WTC11 (cell line): ENCODE data around the gene TCOF1. TPM values are rescaled to one million over a fixed set of nuclear protein-coding genes. Genes with fewer than 3 reads are reported as not detected.

Experiments
- ATAC-seq: fragments of 200-7000 bp; cut with Tn5 transposase; 2 replicates; pipeline ENCODE4 v1.10.0; 2021; ENCODE audit warnings: mild to moderate bottlenecking, moderate library complexity
- CTCF ChIA-PET: fragments of 300-600 bp; sonication (Branson Sonifier 250); formaldehyde crosslinking; loops from one replicate; lab custom pipeline; 2021; ENCODE audit warnings: antibody characterized with exemption; lab: Charles Lee
- POLR2A ChIA-PET: fragments of 350-600 bp; sonication (Branson Sonifier 250); formaldehyde crosslinking; loops from one replicate; lab custom pipeline; 2021; ENCODE audit warnings: antibody characterized with exemption; lab: Charles Lee
- DNase-seq: peaks from one replicate; pipeline ENCODE4 v3.0.0; 2021; ENCODE audit warnings: low spot score
- H3K27ac Mint-ChIP-seq: 2 replicates; pipeline ENCODE4 v1.8.0; 2021; ENCODE audit warnings: mixed read lengths
- H3K27me3 Mint-ChIP-seq: 2 replicates; pipeline ENCODE4 v1.8.0; 2021; ENCODE audit warnings: low read depth, mild to moderate bottlenecking, moderate library complexity, mixed read lengths
- H3K36me3 Mint-ChIP-seq: 2 replicates; pipeline ENCODE4 v1.8.0; 2021; ENCODE audit warnings: mixed read lengths
- H3K4me1 Mint-ChIP-seq: 2 replicates; pipeline ENCODE4 v1.8.0; 2022; ENCODE audit warnings: mixed read lengths
- H3K4me3 Mint-ChIP-seq: 2 replicates; pipeline ENCODE4 v1.8.0; 2021; ENCODE audit warnings: mild to moderate bottlenecking, moderate library complexity, mixed read lengths
- H3K9me3 Mint-ChIP-seq: 2 replicates; pipeline ENCODE4 v1.8.0; 2021; ENCODE audit warnings: mixed read lengths
- IRF2 ChIP-seq: sonication (generic); formaldehyde crosslinking; IDR thresholded peaks from 2 replicates; pipeline ENCODE4 v1.8.0; 2022; ENCODE audit warnings: low read depth, missing genetic modification reagents, borderline replicate concordance
- JUN ChIP-seq: sonication (generic); formaldehyde crosslinking; IDR thresholded peaks from 2 replicates; pipeline ENCODE4 v1.8.0; 2023; ENCODE audit warnings: mild to moderate bottlenecking, missing genetic modification reagents
- NFE2L1 ChIP-seq: sonication (generic); formaldehyde crosslinking; IDR thresholded peaks from 2 replicates; pipeline ENCODE4 v1.8.1; 2023; ENCODE audit warnings: missing genetic modification reagents
- RELA ChIP-seq: sonication (generic); formaldehyde crosslinking; IDR thresholded peaks from 2 replicates; pipeline ENCODE4 v1.8.1; 2022; ENCODE audit warnings: missing genetic modification reagents, mild to moderate bottlenecking, borderline replicate concordance
- RORB ChIP-seq: fragments of 250-450 bp; sonication (Bioruptor Pico); IDR thresholded peaks from 2 replicates; pipeline ENCODE4 v1.9.0; 2021; ENCODE audit warnings: mild to moderate bottlenecking
- ZNF138 ChIP-seq: sonication (generic); formaldehyde crosslinking; conservative IDR thresholded peaks from 2 replicates; pipeline ENCODE4 v1.8.1; 2022; ENCODE audit warnings: mild to moderate bottlenecking, moderate library complexity, missing genetic modification reagents
- ZNF317 ChIP-seq: sonication (generic); formaldehyde crosslinking; IDR thresholded peaks from 2 replicates; pipeline ENCODE4 v1.8.1; 2023; ENCODE audit warnings: low read depth, mild to moderate bottlenecking, moderate library complexity, missing genetic modification reagents, borderline replicate concordance
- ZNF396 ChIP-seq: fragments of 250-450 bp; sonication (Bioruptor Pico); IDR thresholded peaks from 2 replicates; pipeline ENCODE4 v1.8.0; 2021; ENCODE audit warnings: mild to moderate bottlenecking, moderate library complexity, borderline replicate concordance
- total RNA-seq: library from RNA; stranded (reverse); gene quantifications from 3 replicates; pipeline ENCODE4 v1.2.3, GENCODE V29; 2021
- TF ChIP-seq, protein P1 (sequence below): sonication (generic); formaldehyde crosslinking; IDR thresholded peaks from 2 replicates; pipeline ENCODE4 v1.8.1; 2023; ENCODE audit warnings: mild to moderate bottlenecking, missing genetic modification reagents, moderate library complexity
- TF ChIP-seq, protein P2 (sequence below): fragments of 200-600 bp; IDR thresholded peaks from 2 replicates; pipeline ENCODE4 v1.8.0; 2022; ENCODE audit warnings: antibody characterized with exemption
- TF ChIP-seq, protein P3 (sequence below): fragments of 250-450 bp; sonication (Bioruptor Pico); IDR thresholded peaks from 2 replicates; pipeline ENCODE4 v2.1.2; 2022; ENCODE audit warnings: mild to moderate bottlenecking, moderate library complexity
- TF ChIP-seq, protein P4 (sequence below): sonication (generic); formaldehyde crosslinking; IDR thresholded peaks from 2 replicates; pipeline ENCODE4 v1.8.0; 2023; ENCODE audit warnings: missing genetic modification reagents, mild to moderate bottlenecking, borderline replicate concordance
- TF ChIP-seq, protein P5 (sequence below): sonication (generic); formaldehyde crosslinking; IDR thresholded peaks from 2 replicates; pipeline ENCODE4 v1.8.0; 2023; ENCODE audit warnings: mild to moderate bottlenecking, missing genetic modification reagents
- TF ChIP-seq, protein P6 (sequence below): sonication (generic); formaldehyde crosslinking; IDR thresholded peaks from 2 replicates; pipeline ENCODE4 v1.8.1; 2023; ENCODE audit warnings: mild to moderate bottlenecking, missing genetic modification reagents
- TF ChIP-seq, protein P7 (sequence below): sonication (generic); formaldehyde crosslinking; IDR thresholded peaks from 2 replicates; pipeline ENCODE4 v1.8.0; 2022; ENCODE audit warnings: mild to moderate bottlenecking, missing genetic modification reagents
- TF ChIP-seq, protein P8 (sequence below): sonication (generic); formaldehyde crosslinking; IDR thresholded peaks from 2 replicates; pipeline ENCODE4 v1.8.1; 2022; ENCODE audit warnings: low read depth, missing genetic modification reagents, borderline replicate concordance
- TF ChIP-seq, protein P9 (sequence below): fragments of 250-450 bp; sonication (Bioruptor Pico); IDR thresholded peaks from 2 replicates; pipeline ENCODE4 v1.8.0; 2021; ENCODE audit warnings: mild to moderate bottlenecking

TCOF1 gene
- total RNA-seq, 1 experiment from 2014 or later, result 174 TPM

DNA sequence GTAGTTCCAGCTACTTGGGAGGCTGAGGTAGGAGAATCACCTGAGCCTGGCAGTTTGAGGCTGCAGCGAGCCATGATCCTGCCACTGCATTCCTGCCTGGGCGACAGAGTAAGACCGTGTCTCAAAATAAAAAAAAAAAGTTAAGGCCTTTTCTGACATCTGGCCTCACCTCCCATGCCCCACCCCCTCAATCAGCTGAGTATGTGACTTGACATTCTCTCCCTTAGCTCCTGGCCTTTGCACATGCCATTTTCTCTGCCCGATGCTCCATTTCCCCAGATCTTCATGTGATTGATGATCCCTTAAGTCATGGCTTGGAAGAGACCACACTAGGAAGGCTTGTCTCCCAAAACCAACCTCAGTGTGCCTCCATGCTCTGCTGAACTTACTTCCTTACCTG lies 17.7 kb upstream of the TCOF1 start (continued):
- TF ChIP-seq, protein P1, sequence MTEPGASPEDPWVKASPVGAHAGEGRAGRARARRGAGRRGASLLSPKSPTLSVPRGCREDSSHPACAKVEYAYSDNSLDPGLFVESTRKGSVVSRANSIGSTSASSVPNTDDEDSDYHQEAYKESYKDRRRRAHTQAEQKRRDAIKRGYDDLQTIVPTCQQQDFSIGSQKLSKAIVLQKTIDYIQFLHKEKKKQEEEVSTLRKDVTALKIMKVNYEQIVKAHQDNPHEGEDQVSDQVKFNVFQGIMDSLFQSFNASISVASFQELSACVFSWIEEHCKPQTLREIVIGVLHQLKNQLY (CRISPR knock-in tag), result no peak
- TF ChIP-seq, protein P2, sequence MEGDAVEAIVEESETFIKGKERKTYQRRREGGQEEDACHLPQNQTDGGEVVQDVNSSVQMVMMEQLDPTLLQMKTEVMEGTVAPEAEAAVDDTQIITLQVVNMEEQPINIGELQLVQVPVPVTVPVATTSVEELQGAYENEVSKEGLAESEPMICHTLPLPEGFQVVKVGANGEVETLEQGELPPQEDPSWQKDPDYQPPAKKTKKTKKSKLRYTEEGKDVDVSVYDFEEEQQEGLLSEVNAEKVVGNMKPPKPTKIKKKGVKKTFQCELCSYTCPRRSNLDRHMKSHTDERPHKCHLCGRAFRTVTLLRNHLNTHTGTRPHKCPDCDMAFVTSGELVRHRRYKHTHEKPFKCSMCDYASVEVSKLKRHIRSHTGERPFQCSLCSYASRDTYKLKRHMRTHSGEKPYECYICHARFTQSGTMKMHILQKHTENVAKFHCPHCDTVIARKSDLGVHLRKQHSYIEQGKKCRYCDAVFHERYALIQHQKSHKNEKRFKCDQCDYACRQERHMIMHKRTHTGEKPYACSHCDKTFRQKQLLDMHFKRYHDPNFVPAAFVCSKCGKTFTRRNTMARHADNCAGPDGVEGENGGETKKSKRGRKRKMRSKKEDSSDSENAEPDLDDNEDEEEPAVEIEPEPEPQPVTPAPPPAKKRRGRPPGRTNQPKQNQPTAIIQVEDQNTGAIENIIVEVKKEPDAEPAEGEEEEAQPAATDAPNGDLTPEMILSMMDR, result no peak
- TF ChIP-seq, protein P3, sequence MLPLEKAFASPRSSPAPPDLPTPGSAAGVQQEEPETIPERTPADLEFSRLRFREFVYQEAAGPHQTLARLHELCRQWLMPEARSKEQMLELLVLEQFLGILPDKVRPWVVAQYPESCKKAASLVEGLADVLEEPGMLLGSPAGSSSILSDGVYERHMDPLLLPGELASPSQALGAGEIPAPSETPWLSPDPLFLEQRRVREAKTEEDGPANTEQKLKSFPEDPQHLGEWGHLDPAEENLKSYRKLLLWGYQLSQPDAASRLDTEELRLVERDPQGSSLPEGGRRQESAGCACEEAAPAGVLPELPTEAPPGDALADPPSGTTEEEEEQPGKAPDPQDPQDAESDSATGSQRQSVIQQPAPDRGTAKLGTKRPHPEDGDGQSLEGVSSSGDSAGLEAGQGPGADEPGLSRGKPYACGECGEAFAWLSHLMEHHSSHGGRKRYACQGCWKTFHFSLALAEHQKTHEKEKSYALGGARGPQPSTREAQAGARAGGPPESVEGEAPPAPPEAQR (CRISPR knock-in tag), result no peak

DNA sequence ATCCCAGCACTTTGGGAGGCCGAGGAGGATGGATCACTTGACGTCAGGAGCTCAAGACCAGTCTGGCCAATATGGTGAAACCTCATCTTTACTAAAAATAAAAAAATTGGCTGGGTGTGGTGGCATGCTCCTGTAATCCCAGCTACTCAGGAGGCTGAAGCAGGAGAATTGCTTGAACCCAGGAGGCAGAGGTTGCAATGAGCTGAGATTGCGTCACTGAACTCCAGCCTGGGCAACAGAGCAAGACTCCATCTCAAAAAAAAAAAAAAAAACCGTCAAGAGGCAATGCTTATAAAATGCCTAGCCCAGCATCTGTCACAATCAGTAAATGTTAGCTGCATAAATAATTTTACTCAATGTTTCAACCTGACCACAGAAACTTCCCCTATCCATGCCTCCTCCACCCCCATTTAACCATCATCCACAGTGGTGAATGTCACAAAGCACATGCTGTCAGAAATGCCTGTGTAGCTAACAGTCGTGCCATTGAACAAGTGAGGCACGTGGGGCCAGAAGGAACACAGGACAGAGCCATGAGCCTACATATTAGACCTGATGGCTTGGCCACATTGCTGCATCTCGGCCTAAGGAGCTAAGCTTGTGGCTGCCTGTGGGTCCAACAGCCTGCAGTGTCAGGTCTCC lies 16.8 kb upstream of the TCOF1 start:
- TF ChIP-seq, protein P4, sequence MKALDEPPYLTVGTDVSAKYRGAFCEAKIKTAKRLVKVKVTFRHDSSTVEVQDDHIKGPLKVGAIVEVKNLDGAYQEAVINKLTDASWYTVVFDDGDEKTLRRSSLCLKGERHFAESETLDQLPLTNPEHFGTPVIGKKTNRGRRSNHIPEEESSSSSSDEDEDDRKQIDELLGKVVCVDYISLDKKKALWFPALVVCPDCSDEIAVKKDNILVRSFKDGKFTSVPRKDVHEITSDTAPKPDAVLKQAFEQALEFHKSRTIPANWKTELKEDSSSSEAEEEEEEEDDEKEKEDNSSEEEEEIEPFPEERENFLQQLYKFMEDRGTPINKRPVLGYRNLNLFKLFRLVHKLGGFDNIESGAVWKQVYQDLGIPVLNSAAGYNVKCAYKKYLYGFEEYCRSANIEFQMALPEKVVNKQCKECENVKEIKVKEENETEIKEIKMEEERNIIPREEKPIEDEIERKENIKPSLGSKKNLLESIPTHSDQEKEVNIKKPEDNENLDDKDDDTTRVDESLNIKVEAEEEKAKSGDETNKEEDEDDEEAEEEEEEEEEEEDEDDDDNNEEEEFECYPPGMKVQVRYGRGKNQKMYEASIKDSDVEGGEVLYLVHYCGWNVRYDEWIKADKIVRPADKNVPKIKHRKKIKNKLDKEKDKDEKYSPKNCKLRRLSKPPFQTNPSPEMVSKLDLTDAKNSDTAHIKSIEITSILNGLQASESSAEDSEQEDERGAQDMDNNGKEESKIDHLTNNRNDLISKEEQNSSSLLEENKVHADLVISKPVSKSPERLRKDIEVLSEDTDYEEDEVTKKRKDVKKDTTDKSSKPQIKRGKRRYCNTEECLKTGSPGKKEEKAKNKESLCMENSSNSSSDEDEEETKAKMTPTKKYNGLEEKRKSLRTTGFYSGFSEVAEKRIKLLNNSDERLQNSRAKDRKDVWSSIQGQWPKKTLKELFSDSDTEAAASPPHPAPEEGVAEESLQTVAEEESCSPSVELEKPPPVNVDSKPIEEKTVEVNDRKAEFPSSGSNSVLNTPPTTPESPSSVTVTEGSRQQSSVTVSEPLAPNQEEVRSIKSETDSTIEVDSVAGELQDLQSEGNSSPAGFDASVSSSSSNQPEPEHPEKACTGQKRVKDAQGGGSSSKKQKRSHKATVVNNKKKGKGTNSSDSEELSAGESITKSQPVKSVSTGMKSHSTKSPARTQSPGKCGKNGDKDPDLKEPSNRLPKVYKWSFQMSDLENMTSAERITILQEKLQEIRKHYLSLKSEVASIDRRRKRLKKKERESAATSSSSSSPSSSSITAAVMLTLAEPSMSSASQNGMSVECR (CRISPR knock-in tag), result no peak
- TF ChIP-seq, protein P5, sequence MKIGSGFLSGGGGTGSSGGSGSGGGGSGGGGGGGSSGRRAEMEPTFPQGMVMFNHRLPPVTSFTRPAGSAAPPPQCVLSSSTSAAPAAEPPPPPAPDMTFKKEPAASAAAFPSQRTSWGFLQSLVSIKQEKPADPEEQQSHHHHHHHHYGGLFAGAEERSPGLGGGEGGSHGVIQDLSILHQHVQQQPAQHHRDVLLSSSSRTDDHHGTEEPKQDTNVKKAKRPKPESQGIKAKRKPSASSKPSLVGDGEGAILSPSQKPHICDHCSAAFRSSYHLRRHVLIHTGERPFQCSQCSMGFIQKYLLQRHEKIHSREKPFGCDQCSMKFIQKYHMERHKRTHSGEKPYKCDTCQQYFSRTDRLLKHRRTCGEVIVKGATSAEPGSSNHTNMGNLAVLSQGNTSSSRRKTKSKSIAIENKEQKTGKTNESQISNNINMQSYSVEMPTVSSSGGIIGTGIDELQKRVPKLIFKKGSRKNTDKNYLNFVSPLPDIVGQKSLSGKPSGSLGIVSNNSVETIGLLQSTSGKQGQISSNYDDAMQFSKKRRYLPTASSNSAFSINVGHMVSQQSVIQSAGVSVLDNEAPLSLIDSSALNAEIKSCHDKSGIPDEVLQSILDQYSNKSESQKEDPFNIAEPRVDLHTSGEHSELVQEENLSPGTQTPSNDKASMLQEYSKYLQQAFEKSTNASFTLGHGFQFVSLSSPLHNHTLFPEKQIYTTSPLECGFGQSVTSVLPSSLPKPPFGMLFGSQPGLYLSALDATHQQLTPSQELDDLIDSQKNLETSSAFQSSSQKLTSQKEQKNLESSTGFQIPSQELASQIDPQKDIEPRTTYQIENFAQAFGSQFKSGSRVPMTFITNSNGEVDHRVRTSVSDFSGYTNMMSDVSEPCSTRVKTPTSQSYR (CRISPR knock-in tag), result no peak
- TF ChIP-seq, protein P6, sequence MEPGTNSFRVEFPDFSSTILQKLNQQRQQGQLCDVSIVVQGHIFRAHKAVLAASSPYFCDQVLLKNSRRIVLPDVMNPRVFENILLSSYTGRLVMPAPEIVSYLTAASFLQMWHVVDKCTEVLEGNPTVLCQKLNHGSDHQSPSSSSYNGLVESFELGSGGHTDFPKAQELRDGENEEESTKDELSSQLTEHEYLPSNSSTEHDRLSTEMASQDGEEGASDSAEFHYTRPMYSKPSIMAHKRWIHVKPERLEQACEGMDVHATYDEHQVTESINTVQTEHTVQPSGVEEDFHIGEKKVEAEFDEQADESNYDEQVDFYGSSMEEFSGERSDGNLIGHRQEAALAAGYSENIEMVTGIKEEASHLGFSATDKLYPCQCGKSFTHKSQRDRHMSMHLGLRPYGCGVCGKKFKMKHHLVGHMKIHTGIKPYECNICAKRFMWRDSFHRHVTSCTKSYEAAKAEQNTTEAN (CRISPR knock-in tag), result no peak
- TF ChIP-seq IRF2 (CRISPR knock-in tag) (no peak), ZNF317 (no peak), RORB (CRISPR knock-in tag) (no peak), RELA (CRISPR knock-in tag) (no peak), ZNF138 (CRISPR knock-in tag) (no peak), ZNF396 (no peak), NFE2L1 (CRISPR knock-in tag) (no peak), JUN (CRISPR knock-in tag) (no peak)
- TF ChIP-seq, protein P7, sequence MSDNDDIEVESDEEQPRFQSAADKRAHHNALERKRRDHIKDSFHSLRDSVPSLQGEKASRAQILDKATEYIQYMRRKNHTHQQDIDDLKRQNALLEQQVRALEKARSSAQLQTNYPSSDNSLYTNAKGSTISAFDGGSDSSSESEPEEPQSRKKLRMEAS (CRISPR knock-in tag), result no peak
- TF ChIP-seq, protein P8, sequence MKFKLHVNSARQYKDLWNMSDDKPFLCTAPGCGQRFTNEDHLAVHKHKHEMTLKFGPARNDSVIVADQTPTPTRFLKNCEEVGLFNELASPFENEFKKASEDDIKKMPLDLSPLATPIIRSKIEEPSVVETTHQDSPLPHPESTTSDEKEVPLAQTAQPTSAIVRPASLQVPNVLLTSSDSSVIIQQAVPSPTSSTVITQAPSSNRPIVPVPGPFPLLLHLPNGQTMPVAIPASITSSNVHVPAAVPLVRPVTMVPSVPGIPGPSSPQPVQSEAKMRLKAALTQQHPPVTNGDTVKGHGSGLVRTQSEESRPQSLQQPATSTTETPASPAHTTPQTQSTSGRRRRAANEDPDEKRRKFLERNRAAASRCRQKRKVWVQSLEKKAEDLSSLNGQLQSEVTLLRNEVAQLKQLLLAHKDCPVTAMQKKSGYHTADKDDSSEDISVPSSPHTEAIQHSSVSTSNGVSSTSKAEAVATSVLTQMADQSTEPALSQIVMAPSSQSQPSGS (CRISPR knock-in tag), result no peak
- TF ChIP-seq, protein P9, sequence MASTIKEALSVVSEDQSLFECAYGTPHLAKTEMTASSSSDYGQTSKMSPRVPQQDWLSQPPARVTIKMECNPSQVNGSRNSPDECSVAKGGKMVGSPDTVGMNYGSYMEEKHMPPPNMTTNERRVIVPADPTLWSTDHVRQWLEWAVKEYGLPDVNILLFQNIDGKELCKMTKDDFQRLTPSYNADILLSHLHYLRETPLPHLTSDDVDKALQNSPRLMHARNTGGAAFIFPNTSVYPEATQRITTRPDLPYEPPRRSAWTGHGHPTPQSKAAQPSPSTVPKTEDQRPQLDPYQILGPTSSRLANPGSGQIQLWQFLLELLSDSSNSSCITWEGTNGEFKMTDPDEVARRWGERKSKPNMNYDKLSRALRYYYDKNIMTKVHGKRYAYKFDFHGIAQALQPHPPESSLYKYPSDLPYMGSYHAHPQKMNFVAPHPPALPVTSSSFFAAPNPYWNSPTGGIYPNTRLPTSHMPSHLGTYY (CRISPR knock-in tag), result no peak
- POLR2A ChIA-PET, result no interaction called here
- H3K27ac Mint-ChIP-seq, result no peak overlapping the region
- H3K36me3 Mint-ChIP-seq, result no peaks in the 10 kb centered on the region
- no peaks in the 10 kb centered on the region for H3K27me3 Mint-ChIP-seq
- H3K4me3 Mint-ChIP-seq, result no peak overlapping the region
- peaks cover 5% of the 10 kb centered on the region; the same call in 1 of the 2 replicates for H3K9me3 Mint-ChIP-seq
- DNase-seq (no peak), ATAC-seq (no peak)
- CTCF ChIA-PET, result interaction anchor here (0.7 kb wide), 4 partner anchors 8 to 204 kb away, joined by 3 to 4 read pairs (median 3); no protein-coding TSS in a partner anchor
- 0 out of 2 replicates have a peak, but pooled peaks cover 3% of the 10 kb centered on the region for H3K4me1 Mint-ChIP-seq
